ENCODE data around the gene BICRA. TPM values are rescaled to one million over a fixed set of nuclear protein-coding genes. Genes with fewer than 3 reads are reported as not detected.

The BICRA gene
- total and polyA plus RNA-seq, 2 of the 4 experiments (the other 2 are of a cell fraction), result 1.8 to 3.5 TPM

DNA sequence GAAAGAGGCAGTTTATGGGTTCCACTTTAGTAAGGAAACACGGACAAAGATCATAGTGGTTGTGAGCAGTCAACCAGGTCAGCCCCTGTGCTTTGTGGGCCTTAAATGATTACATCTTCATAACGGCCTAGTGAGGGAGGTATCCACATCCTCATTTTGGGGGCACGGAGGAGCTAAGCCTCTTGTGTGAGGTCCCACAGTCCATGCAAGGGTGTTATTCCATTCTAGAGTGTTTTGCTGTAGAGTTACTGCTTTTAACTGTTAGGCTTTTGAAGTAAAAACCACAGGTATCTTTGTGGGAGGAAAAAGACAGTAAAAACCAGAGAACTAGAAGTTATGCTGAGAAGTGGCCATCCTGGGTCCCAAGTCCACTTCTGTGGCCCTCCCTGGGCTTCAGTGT lies 140.4 kb downstream of the BICRA start:
- no peak overlapping the region for H2BK120ac ChIP-seq (ENCODE audit: low read depth, low read length)
- H3K56ac ChIP-seq (ENCODE audit: extremely low read depth, insufficient read depth, low read length), result no peak overlapping the region
- H3K4me2 ChIP-seq (ENCODE audit: low read depth, low read length), result no peak overlapping the region
- H4K5ac ChIP-seq (ENCODE audit: low read depth, low read length), result no peak overlapping the region
- no peak overlapping the region for H4K8ac ChIP-seq (ENCODE audit: low read depth in 2 of 2, low read length in 2 of 2)
- H3K36me3 ChIP-seq (ENCODE audit: control insufficient read depth, insufficient read depth, low read length), result peaks cover 55% of the 10 kb centered on the region
- 80% methylated on average over 1 of the region's 3 CpGs; no CpG with 5 or more reads in 1 of the 2 experiments for WGBS, 2 experiments (ENCODE audit: extremely low coverage in 2 of 2, insufficient read length in 1 of 2)
- ChIA-PET CTCF (no interaction called here), POLR2A (ENCODE audit: unreplicated experiment) (no interaction called here)
- TF ChIP-seq SMC3 (IDR thresholded peaks at IDR 0.05; ENCODE audit: low read depth, low read length) (no peak), CHD1 (IDR thresholded peaks at IDR 0.05; ENCODE audit: low read depth, low read length) (no peak), BHLHE40 (IDR thresholded peaks at IDR 0.05; ENCODE audit: low read depth, low read length) (no peak), MXI1 (IDR thresholded peaks at IDR 0.05; ENCODE audit: borderline replicate concordance, low read depth, low read length) (no peak), RAD21 (IDR thresholded peaks at IDR 0.05; ENCODE audit: low read length) (no peak), ELK1 (IDR thresholded peaks at IDR 0.05; ENCODE audit: borderline replicate concordance, low read depth, low read length) (no peak), RCOR1 (IDR thresholded peaks at IDR 0.05; ENCODE audit: insufficient replicate concordance, low read length) (no peak), NFE2L2 (IDR thresholded peaks at IDR 0.05; ENCODE audit: low read depth, low read length) (no peak), CEBPB (IDR thresholded peaks at IDR 0.05; ENCODE audit: low read depth, low read length) (no peak), POLR2A (IDR thresholded peaks at IDR 0.05; ENCODE audit: low read depth, low read length) (no peak), MAFK (IDR thresholded peaks at IDR 0.05; ENCODE audit: low read depth, low read length) (no peak), RFX5 (IDR thresholded peaks at IDR 0.05; ENCODE audit: low read depth, low read length) (no peak), FOS (IDR thresholded peaks at IDR 0.05; ENCODE audit: low read depth, low read length) (no peak), MAZ (IDR thresholded peaks at IDR 0.05; ENCODE audit: borderline replicate concordance, low read depth, low read length) (no peak), CTCF (conservative IDR thresholded peaks at IDR 0.05; ENCODE audit: low read depth, low read length) (no peak)
- TF ChIP-seq, protein P1, sequence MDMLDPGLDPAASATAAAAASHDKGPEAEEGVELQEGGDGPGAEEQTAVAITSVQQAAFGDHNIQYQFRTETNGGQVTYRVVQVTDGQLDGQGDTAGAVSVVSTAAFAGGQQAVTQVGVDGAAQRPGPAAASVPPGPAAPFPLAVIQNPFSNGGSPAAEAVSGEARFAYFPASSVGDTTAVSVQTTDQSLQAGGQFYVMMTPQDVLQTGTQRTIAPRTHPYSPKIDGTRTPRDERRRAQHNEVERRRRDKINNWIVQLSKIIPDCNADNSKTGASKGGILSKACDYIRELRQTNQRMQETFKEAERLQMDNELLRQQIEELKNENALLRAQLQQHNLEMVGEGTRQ (IDR thresholded peaks at IDR 0.05; ENCODE audit: low read depth, low read length), result no peak
- in situ Hi-C loops (cut with MboI; ENCODE audit: low sequenced_read_pairs), result loop anchor here (5.0 kb wide), 1 partner anchor 37 kb away; the partner anchor contains the start of gene EHD2
- no TSS peak for BruUV-seq (replicated peaks)
- H3K9ac ChIP-seq (ENCODE audit: low read depth, low read length), result no peak overlapping the region
- H2AK9ac ChIP-seq (replicated peaks; ENCODE audit: low read depth, low read length, poor library complexity), result no peak overlapping the region
- H2BK15ac ChIP-seq (ENCODE audit: low read depth, low read length), result no peak overlapping the region
- H2BK20ac ChIP-seq (ENCODE audit: low read depth, low read length), result no peak overlapping the region
- peaks cover 36 to 50% of the 10 kb centered on the region in 2 experiments for H3K79me1 ChIP-seq (ENCODE audit: low read depth in 1 of 2, low read length in 2 of 2)
- H3K9me3 ChIP-seq (ENCODE audit: control insufficient read depth, insufficient read depth, low read length), result no peaks in the 10 kb centered on the region
- H2AK5ac ChIP-seq (ENCODE audit: low read depth, low read length), result no peak overlapping the region
- no peak overlapping the region for H3K23ac ChIP-seq (ENCODE audit: low read depth, low read length)
- intact Hi-C loops (cut with micrococcal nuclease), result no loop called here
- dilution Hi-C loops (cut with HindIII; ENCODE audit: low sequenced_read_pairs, unreplicated experiment), result no loop called here
- no peaks in the 10 kb centered on the region for H3K9me1 ChIP-seq (ENCODE audit: insufficient read depth, low read length)
- H2AFZ ChIP-seq (replicated peaks; ENCODE audit: low read length, poor library complexity), result no peak overlapping the region
- DNase-seq (no peak), ATAC-seq (ENCODE audit: low read depth) (no peak)
- H4K91ac ChIP-seq (ENCODE audit: insufficient read depth, low read depth, low read length), result no peak overlapping the region
- H4K20me1 ChIP-seq (ENCODE audit: insufficient read depth, low read length), result peaks cover 33% of the 10 kb centered on the region
- H3K14ac ChIP-seq (replicated peaks; ENCODE audit: low read depth, low read length), result no peak overlapping the region
- H3K18ac ChIP-seq (ENCODE audit: low read depth, low read length), result no peak overlapping the region
- H3K4me3 ChIP-seq (ENCODE audit: insufficient read depth, low read depth, low read length), result no peak overlapping the region
- no peaks in the 10 kb centered on the region for H3K27me3 ChIP-seq (ENCODE audit: control insufficient read depth, insufficient read depth, low read length)
- no peak overlapping the region for H3K4ac ChIP-seq (ENCODE audit: low read depth, low read length)
- H3K4me1 ChIP-seq (ENCODE audit: control insufficient read depth, insufficient read depth, low read length), result no peaks in the 10 kb centered on the region
- no peak overlapping the region for H2BK5ac ChIP-seq (ENCODE audit: low read depth, low read length, poor library complexity, severe bottlenecking)
- H3K27ac ChIP-seq (ENCODE audit: insufficient read depth, low read length), result no peak overlapping the region
